DMS114 treated with DMSO at 0.1 percent for 48 hours (cell line): Measurements from ENCODE around the gene SLC8A1.

Experiments used
- DNase-seq: peaks from one replicate; lab custom pipeline; 2025; ENCODE audit not compliant: unreplicated experiment; lab: John Stamatoyannopoulos, UW

SLC8A1 gene

GRCh38 chr2:40281021-40281940 lies 170.6 kb downstream of the SLC8A1 start:
- no peak for DNase-seq

GRCh38 chr2:40279482-40279881 lies 172.4 kb downstream of the SLC8A1 start:
- DNase-seq, result no peak

GRCh38 chr2:40279001-40279400 lies 172.9 kb downstream of the SLC8A1 start:
- DNase-seq, result no peak

- no peak for DNase-seq
These were observed 175.8 kb downstream of the SLC8A1 start for GRCh38 chr2:40276076-40276475.

- DNase-seq, result no peak
These were observed 177.6 kb downstream of the SLC8A1 start for GRCh38 chr2:40274270-40274669.

- no peak for DNase-seq
These were observed 178.1 kb downstream of the SLC8A1 start for GRCh38 chr2:40273734-40274182.

GRCh38 chr2:40271094-40271493 lies 180.8 kb downstream of the SLC8A1 start:
- no peak for DNase-seq

- no peak for DNase-seq
These were observed 181.5 kb downstream of the SLC8A1 start for GRCh38 chr2:40270372-40270771.

- DNase-seq, result no peak
These were observed 183.3 kb downstream of the SLC8A1 start for GRCh38 chr2:40268566-40268965.

GRCh38 chr2:40266201-40266600 lies 185.7 kb downstream of the SLC8A1 start:
- DNase-seq, result no peak

- no peak for DNase-seq
These were observed 186.3 kb downstream of the SLC8A1 start for GRCh38 chr2:40265602-40266001.

- no peak for DNase-seq
These were observed 190.8 kb downstream of the SLC8A1 start for GRCh38 chr2:40261042-40261441.

- DNase-seq, result no peak
These were observed 191.5 kb downstream of the SLC8A1 start for GRCh38 chr2:40260437-40260836.

- no peak for DNase-seq
These were observed 192.0 kb downstream of the SLC8A1 start for GRCh38 chr2:40259900-40260299.

- DNase-seq, result no peak
These were observed 193.8 kb downstream of the SLC8A1 start for GRCh38 chr2:40258135-40258457.

- DNase-seq, result no peak
These were observed 194.4 kb downstream of the SLC8A1 start for GRCh38 chr2:40257340-40258134.

GRCh38 chr2:40256649-40257048 lies 195.2 kb downstream of the SLC8A1 start:
- DNase-seq, result no peak

GRCh38 chr2:40256008-40256407 lies 195.9 kb downstream of the SLC8A1 start:
- DNase-seq, result no peak

GRCh38 chr2:40255103-40255502 lies 196.8 kb downstream of the SLC8A1 start:
- no peak for DNase-seq

GRCh38 chr2:40254611-40255010 lies 197.3 kb downstream of the SLC8A1 start:
- DNase-seq, result no peak

- no peak for DNase-seq
These were observed 200.8 kb downstream of the SLC8A1 start for GRCh38 chr2:40251137-40251536.

GRCh38 chr2:40249577-40249976 lies 202.3 kb downstream of the SLC8A1 start:
- no peak for DNase-seq
